GM08714 (cell line): ENCODE measurements around the gene RPS25.
A peak's percentile ranks its signal among the peaks of the same experiment; 100 is the strongest.

Source experiments
- H3K4me3 ChIP-seq: fragments of 200-500 bp; sonication (Bioruptor generic); 2 replicates; pipeline ENCODE4 v1.5.1; 2014; ENCODE audit warnings: mild to moderate bottlenecking, low read length, inconsistent platforms
- ZNF274 ChIP-seq: IDR thresholded peaks from 2 replicates; pipeline ENCODE4 v1.6.1; 2012; ENCODE audit warnings: mild to moderate bottlenecking, low read depth, low read length

RPS25 gene

GRCh38 chr11:119029069-119029339, 10.9 kb upstream of the RPS25 start:
- H3K4me3 ChIP-seq, result no peak overlapping the region
- no peak for TF ChIP-seq ZNF274

GRCh38 chr11:119028346-119029068, 10.4 kb upstream of the RPS25 start:
- no peak for TF ChIP-seq ZNF274
- H3K4me3 ChIP-seq, result no peak overlapping the region

GRCh38 chr11:119027561-119028345, 9.6 kb upstream of the RPS25 start:
- no peak for TF ChIP-seq ZNF274
- no peak overlapping the region for H3K4me3 ChIP-seq

- H3K4me3 ChIP-seq, result no peak overlapping the region
- TF ChIP-seq ZNF274, result no peak
Observed at GRCh38 chr11:119026970-119027369, 8.8 kb upstream of the RPS25 start.

- no peak for TF ChIP-seq ZNF274
- H3K4me3 ChIP-seq, result no peak overlapping the region
Observed at GRCh38 chr11:119025978-119026766, 8.0 kb upstream of the RPS25 start.

GRCh38 chr11:119025541-119025940, 7.4 kb upstream of the RPS25 start:
- no peak for TF ChIP-seq ZNF274
- H3K4me3 ChIP-seq, result no peak overlapping the region

- no peak for TF ChIP-seq ZNF274
- H3K4me3 ChIP-seq, result no peak overlapping the region
Observed at GRCh38 chr11:119025099-119025473, 6.9 kb upstream of the RPS25 start.

- no peak for TF ChIP-seq ZNF274
- H3K4me3 ChIP-seq, result no peak overlapping the region
Observed at GRCh38 chr11:119024430-119025098, 6.4 kb upstream of the RPS25 start.

- no peak overlapping the region for H3K4me3 ChIP-seq
- no peak for TF ChIP-seq ZNF274
Observed at GRCh38 chr11:119023741-119024140, 5.6 kb upstream of the RPS25 start.

GRCh38 chr11:119021631-119022030, 3.5 kb upstream of the RPS25 start:
- TF ChIP-seq ZNF274, result no peak
- no peak overlapping the region for H3K4me3 ChIP-seq

- H3K4me3 ChIP-seq, result peak overlapping the region; percentile 77
- TF ChIP-seq ZNF274, result no peak
Observed at GRCh38 chr11:119019996-119020395, 1.9 kb upstream of the RPS25 start.

- H3K4me3 ChIP-seq, result peak overlapping the region; percentile 77
Observed at GRCh38 chr11:119017377-119017776, 766 bp downstream of the RPS25 start.

GRCh38 chr11:119016216-119017009, 1.7 kb downstream of the RPS25 start:
- H3K4me3 ChIP-seq, result peak overlapping the region; percentile 77
- TF ChIP-seq ZNF274, result no peak

- no peak for TF ChIP-seq ZNF274
Observed at GRCh38 chr11:119015054-119015611, 3.0 kb downstream of the RPS25 start.

More at GRCh38 chr11:119015054-119015611, 3.0 kb downstream of the RPS25 start:
- no peak overlapping the region for H3K4me3 ChIP-seq
